ENCODE results near the gene STUM.

GRCh38 chr1:226610671-226611070 is 62.1 kb downstream of the STUM start:
- TF ChIP-seq MTA2 (IDR thresholded peaks at IDR 0.05; ENCODE audit: low read depth) (no peak), CEBPB (IDR thresholded peaks at IDR 0.05; ENCODE audit: borderline replicate concordance in 1 of 2, low read depth in 2 of 2, low read length in 2 of 2) (no peak), CTCF (IDR thresholded peaks at IDR 0.05 in 2 of 3, conservative IDR thresholded peaks at IDR 0.05 in 1 of 3; ENCODE audit: control insufficient read depth in 2 of 3, extremely low read depth in 1 of 3, insufficient read depth in 1 of 3, low read depth in 3 of 3, low read length in 3 of 3) (no peak), TCF3 (IDR thresholded peaks at IDR 0.05; ENCODE audit: borderline replicate concordance, insufficient read depth, low read depth, low read length) (no peak), TCF12 (IDR thresholded peaks at IDR 0.05; ENCODE audit: low read depth, low read length) (no peak), ZNF274 (IDR thresholded peaks at IDR 0.05; ENCODE audit: insufficient read depth, insufficient read length) (no peak), NR2F1 (conservative IDR thresholded peaks at IDR 0.05) (no peak), HDGF (IDR thresholded peaks at IDR 0.05) (no peak), CEBPZ (IDR thresholded peaks at IDR 0.05; ENCODE audit: low read depth, low read length) (no peak)
